BE2C (cell line): ENCODE data around the gene TBC1D4.

ENCODE experiments used
- DNase-seq: peaks from one replicate; pipeline ENCODE4 v3.0.0-alpha.2; 2020
- H3K27me3 ChIP-seq: fragments of 250-450 bp; sonication (Bioruptor Pico); 2 replicates; pipeline ENCODE4 v1.5.1; 2020; ENCODE audit warnings: mild to moderate bottlenecking
- H3K36me3 ChIP-seq: fragments of 250-450 bp; sonication (Bioruptor Pico); 2 replicates; pipeline ENCODE4 v1.5.1; 2020; ENCODE audit warnings: mild to moderate bottlenecking
- H3K4me1 ChIP-seq: fragments of 250-450 bp; sonication (Bioruptor Pico); 2 replicates; pipeline ENCODE4 v1.5.1; 2020
- H3K4me3 ChIP-seq: 2 replicates; pipeline ENCODE4 v1.5.1; 2011; ENCODE audit warnings: low read depth, low read length
- H3K9me3 ChIP-seq: fragments of 250-450 bp; sonication (Bioruptor Pico); 2 replicates; pipeline ENCODE4 v1.5.1; 2020
- TF ChIP-seq, protein P1 (sequence below): IDR thresholded peaks from 2 replicates; pipeline ENCODE4 v1.5.1; 2012; ENCODE audit warnings: mild to moderate bottlenecking, low read depth, low read length

TBC1D4 gene

DNA sequence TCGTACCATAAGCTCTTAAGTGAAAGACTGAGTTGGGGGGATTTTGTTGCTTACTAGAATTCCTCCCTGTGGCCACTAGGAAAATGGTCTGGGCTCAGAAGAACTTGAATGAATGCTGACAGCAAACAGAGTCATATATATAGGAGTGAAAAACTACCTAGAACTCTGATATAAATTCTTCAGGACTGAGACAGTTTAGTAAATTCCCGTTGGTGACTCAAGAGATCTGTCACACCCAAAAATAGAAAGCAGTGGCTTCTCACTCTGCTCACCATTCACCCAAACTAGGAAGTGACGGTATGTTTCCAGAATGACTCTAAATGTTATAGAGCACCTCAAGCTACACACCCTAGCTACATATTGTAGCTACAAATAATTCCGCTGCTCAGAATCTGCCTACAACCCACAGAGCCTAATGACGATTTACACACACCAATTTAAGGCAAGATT lies 116.2 kb downstream of the TBC1D4 start:
- Histone ChIP-seq H3K36me3 (peaks cover 7% of the 10 kb centered on the region; the same call in 1 of the 2 replicates), H3K4me3 (no peak overlapping the region), H3K27me3 (no peaks in the 10 kb centered on the region), H3K9me3 (no peaks in the 10 kb centered on the region), H3K4me1 (peaks cover 11% of the 10 kb centered on the region)
- TF ChIP-seq, protein P1, sequence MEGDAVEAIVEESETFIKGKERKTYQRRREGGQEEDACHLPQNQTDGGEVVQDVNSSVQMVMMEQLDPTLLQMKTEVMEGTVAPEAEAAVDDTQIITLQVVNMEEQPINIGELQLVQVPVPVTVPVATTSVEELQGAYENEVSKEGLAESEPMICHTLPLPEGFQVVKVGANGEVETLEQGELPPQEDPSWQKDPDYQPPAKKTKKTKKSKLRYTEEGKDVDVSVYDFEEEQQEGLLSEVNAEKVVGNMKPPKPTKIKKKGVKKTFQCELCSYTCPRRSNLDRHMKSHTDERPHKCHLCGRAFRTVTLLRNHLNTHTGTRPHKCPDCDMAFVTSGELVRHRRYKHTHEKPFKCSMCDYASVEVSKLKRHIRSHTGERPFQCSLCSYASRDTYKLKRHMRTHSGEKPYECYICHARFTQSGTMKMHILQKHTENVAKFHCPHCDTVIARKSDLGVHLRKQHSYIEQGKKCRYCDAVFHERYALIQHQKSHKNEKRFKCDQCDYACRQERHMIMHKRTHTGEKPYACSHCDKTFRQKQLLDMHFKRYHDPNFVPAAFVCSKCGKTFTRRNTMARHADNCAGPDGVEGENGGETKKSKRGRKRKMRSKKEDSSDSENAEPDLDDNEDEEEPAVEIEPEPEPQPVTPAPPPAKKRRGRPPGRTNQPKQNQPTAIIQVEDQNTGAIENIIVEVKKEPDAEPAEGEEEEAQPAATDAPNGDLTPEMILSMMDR, result peak; percentile 25; the same call in 1 of the 2 replicates
- no peak for DNase-seq

DNA sequence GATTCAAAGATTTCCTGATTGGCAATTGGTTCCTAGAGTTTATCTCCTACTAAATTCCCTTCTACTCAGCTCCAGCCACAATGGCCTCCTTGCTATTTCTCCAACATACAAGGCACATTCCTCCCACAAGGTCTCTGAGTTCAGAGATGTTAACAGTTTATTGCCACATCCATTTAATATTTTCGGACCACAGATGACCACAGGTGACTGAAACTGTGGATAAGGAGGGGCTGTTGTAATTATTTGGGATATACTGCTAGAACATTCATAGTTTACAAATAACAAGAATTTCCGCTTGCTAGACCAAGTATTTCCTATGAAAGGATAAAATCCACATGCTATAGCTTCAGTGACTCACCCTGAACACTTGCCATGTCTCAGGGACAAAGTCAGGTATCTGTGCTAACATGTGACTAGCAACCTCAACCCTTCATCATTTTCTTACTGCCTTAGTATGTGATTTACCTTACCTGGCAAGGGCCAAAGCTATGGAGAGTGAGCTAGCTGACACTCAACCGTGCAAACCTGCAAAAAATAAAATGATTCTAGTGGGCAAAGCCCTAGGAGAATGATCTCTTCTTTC lies 117.7 kb downstream of the TBC1D4 start:
- Histone ChIP-seq H3K27me3 (no peaks in the 10 kb centered on the region), H3K4me3 (no peak overlapping the region), H3K4me1 (peaks cover 5% of the 10 kb centered on the region), H3K36me3 (peaks cover 12% of the 10 kb centered on the region; the same call in 1 of the 2 replicates), H3K9me3 (no peaks in the 10 kb centered on the region)
- TF ChIP-seq, protein P1, result no peak
- no peak for DNase-seq

DNA sequence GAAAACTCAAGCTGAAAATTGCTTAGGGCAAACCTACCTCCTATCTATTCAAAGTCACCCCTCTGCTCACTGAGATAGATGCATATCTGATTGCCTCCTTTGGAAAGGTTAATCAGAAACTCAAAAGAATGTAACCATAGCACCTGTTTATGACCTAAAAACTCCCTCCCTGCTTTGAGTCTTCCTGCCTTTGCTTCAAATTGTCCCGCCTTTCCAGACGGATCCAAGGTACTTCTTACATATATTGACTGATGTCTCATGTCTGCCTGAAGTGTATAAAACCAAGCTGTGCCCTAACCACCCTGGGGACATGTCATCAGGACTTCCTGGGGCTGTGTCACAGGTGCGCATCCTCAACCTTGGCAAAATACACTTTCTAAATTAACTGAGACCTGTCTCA lies 118.6 kb downstream of the TBC1D4 start:
- no peak for DNase-seq
- TF ChIP-seq, protein P1, result no peak
- H3K9me3 ChIP-seq, result no peaks in the 10 kb centered on the region
- H3K4me1 ChIP-seq, result peaks cover 5% of the 10 kb centered on the region
- H3K36me3 ChIP-seq, result peaks cover 12% of the 10 kb centered on the region; the same call in 1 of the 2 replicates
- H3K4me3 ChIP-seq, result no peak overlapping the region
- H3K27me3 ChIP-seq, result no peaks in the 10 kb centered on the region

DNA sequence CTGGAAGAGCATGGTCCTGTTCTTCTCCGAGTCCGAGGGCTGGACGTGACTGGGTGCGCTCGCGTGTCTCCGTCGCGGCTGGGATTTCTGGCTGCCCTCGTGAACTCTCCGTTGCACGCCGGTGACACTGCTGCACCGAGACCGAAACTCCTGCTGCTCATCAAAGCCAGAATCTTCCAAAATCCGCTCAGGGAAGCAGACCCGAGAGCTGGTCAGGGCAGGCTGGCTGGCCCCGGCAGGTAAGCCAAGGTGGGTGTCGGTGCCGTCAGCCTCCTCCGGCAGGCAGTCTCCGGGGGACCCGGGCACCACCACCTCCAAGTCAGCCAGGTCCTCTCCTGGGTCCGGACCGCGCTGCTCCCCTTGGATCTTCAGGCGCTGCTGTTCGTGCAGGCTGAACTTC lies 119.9 kb downstream of the TBC1D4 start:
- TF ChIP-seq, protein P1, result no peak
- Histone ChIP-seq H3K36me3 (peaks cover 18% of the 10 kb centered on the region), H3K4me3 (no peak overlapping the region), H3K4me1 (peaks cover 5% of the 10 kb centered on the region), H3K27me3 (no peaks in the 10 kb centered on the region), H3K9me3 (no peaks in the 10 kb centered on the region)
- no peak for DNase-seq

DNA sequence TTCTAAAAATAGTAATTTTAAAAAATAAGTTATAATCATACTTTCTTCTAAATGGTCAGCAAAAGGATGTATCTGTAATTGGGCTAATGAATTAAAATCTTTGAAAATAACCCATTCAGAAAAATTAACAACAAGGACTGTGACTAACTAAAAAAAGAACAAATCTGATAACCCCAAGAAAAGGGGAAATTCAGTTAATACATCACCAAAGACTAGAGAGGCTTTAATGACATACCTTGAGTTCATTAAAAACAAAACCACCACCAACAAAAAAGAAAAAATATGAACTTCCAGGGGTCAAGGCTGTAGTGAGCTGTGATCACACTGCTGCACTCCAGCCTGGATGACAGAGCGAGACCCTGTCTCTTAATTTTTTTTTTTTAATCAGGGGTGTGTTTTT lies 121.8 kb downstream of the TBC1D4 start:
- TF ChIP-seq, protein P1, result no peak
- no peak for DNase-seq
- Histone ChIP-seq H3K36me3 (peaks cover 29% of the 10 kb centered on the region), H3K4me1 (no peaks in the 10 kb centered on the region), H3K9me3 (no peaks in the 10 kb centered on the region), H3K27me3 (no peaks in the 10 kb centered on the region), H3K4me3 (no peak overlapping the region)

DNA sequence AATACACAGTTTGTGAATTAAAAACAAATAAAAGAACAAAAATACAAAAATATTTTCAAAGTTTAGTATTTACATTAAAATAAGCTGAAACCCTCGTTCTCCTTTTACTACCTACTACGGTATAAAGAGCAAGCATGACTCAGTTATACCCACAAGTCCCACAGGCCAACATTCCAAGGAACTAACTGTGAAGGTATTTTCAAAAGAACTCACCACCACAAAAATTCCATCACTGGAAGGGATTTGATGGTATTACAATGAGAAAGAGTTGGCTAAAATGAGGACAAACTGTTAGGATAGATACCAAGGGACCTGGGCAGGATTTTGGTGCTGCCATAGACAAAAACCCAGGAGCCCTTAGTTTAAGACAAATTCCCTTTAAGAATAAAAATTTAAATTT lies 122.7 kb downstream of the TBC1D4 start:
- no peak for DNase-seq
- Histone ChIP-seq H3K4me1 (no peaks in the 10 kb centered on the region), H3K36me3 (peaks cover 36% of the 10 kb centered on the region), H3K27me3 (no peaks in the 10 kb centered on the region), H3K4me3 (no peak overlapping the region), H3K9me3 (no peaks in the 10 kb centered on the region)
- TF ChIP-seq, protein P1, result no peak
